ENCODE data around the gene PAPPA2. TPM values are rescaled to one million over a fixed set of nuclear protein-coding genes. Genes with fewer than 3 reads are reported as not detected.

The PAPPA2 gene
- total RNA-seq, 4 donors from 2014 or later = 0.23 to 0.51 (median 0.34) TPM

GRCh38 chr1:176790786-176791185 is 327.8 kb downstream of the PAPPA2 start:
- TF ChIP-seq POLR2AphosphoS5 (IDR thresholded peaks at IDR 0.05) = no peak
- TF ChIP-seq POLR2A (IDR thresholded peaks at IDR 0.05) = no peak
- no peak for TF ChIP-seq EP300 (IDR thresholded peaks at IDR 0.05)
- TF ChIP-seq CTCF (IDR thresholded peaks at IDR 0.05) = no peak
- Histone ChIP-seq H3K36me3 (no peaks in the 10 kb centered on the region), H3K27ac (no peak overlapping the region), H3K4me1 (peaks cover 5% of the 10 kb centered on the region), H3K4me3 (no peak overlapping the region), H3K27me3 (no peaks in the 10 kb centered on the region), H3K9me3 (no peaks in the 10 kb centered on the region)
- 44% methylated on average over 3 of the region's 3 CpGs for WGBS
- no peak for DNase-seq (ENCODE audit: low spot score in 2 of 2)

- Histone ChIP-seq H3K4me3 (no peak overlapping the region), H3K9me3 (no peaks in the 10 kb centered on the region), H3K27ac (no peak overlapping the region), H3K36me3 (no peaks in the 10 kb centered on the region), H3K27me3 (no peaks in the 10 kb centered on the region), H3K4me1 (no peaks in the 10 kb centered on the region)
- DNase-seq (ENCODE audit: low spot score in 2 of 2) = no peak
- TF ChIP-seq CTCF (IDR thresholded peaks at IDR 0.05) (no peak), POLR2A (IDR thresholded peaks at IDR 0.05) (no peak), EP300 (IDR thresholded peaks at IDR 0.05) (no peak), POLR2AphosphoS5 (IDR thresholded peaks at IDR 0.05) (no peak)
- 80% methylated on average over 3 of the region's 3 CpGs for WGBS
Observed at GRCh38 chr1:176791906-176792305, 328.9 kb downstream of the PAPPA2 start.

- DNase-seq (ENCODE audit: low spot score in 2 of 2) = no peak
- Histone ChIP-seq H3K27me3 (no peaks in the 10 kb centered on the region), H3K4me1 (no peaks in the 10 kb centered on the region), H3K9me3 (no peaks in the 10 kb centered on the region), H3K27ac (no peak overlapping the region), H3K36me3 (no peaks in the 10 kb centered on the region), H3K4me3 (no peak overlapping the region)
- no peak for TF ChIP-seq CTCF (IDR thresholded peaks at IDR 0.05)
- no peak for TF ChIP-seq EP300 (IDR thresholded peaks at IDR 0.05)
- no peak for TF ChIP-seq POLR2AphosphoS5 (IDR thresholded peaks at IDR 0.05)
- TF ChIP-seq POLR2A (IDR thresholded peaks at IDR 0.05) = no peak
- 88% methylated on average over 5 of the region's 5 CpGs for WGBS
Observed at GRCh38 chr1:176794897-176795508, 332.0 kb downstream of the PAPPA2 start.

- H3K4me3 ChIP-seq = no peak overlapping the region
- no peaks in the 10 kb centered on the region for H3K36me3 ChIP-seq
- DNase-seq (ENCODE audit: low spot score in 2 of 2) = no peak
- no peaks in the 10 kb centered on the region for H3K9me3 ChIP-seq
- no peaks in the 10 kb centered on the region for H3K27me3 ChIP-seq
- H3K4me1 ChIP-seq = no peaks in the 10 kb centered on the region
- peak overlapping the region; percentile 9 for H3K27ac ChIP-seq
- 28% methylated on average over 2 of the region's 2 CpGs for WGBS
- no peak for TF ChIP-seq POLR2A (IDR thresholded peaks at IDR 0.05)
- no peak for TF ChIP-seq POLR2AphosphoS5 (IDR thresholded peaks at IDR 0.05)
- TF ChIP-seq CTCF (IDR thresholded peaks at IDR 0.05) = no peak
- TF ChIP-seq EP300 (IDR thresholded peaks at IDR 0.05) = no peak
Observed at GRCh38 chr1:176795929-176796328, 333.0 kb downstream of the PAPPA2 start.

GRCh38 chr1:176796583-176796982 is 333.6 kb downstream of the PAPPA2 start:
- 44% methylated on average over 1 of the region's 1 CpG for WGBS
- TF ChIP-seq POLR2A (IDR thresholded peaks at IDR 0.05) (no peak), CTCF (IDR thresholded peaks at IDR 0.05) (no peak), EP300 (IDR thresholded peaks at IDR 0.05) (no peak), POLR2AphosphoS5 (IDR thresholded peaks at IDR 0.05) (no peak)
- no peaks in the 10 kb centered on the region for H3K27me3 ChIP-seq
- peak overlapping the region; percentile 11 for H3K27ac ChIP-seq
- no peak overlapping the region for H3K4me3 ChIP-seq
- no peaks in the 10 kb centered on the region for H3K4me1 ChIP-seq
- no peaks in the 10 kb centered on the region for H3K36me3 ChIP-seq
- DNase-seq (ENCODE audit: low spot score in 2 of 2) = no peak
- no peaks in the 10 kb centered on the region for H3K9me3 ChIP-seq
